ENCODE measurements around the gene MAFG. TPM values are rescaled to one million over a fixed set of nuclear protein-coding genes. Genes with fewer than 3 reads are reported as not detected.
A peak's percentile ranks its signal among the peaks of the same experiment; 100 is the strongest.

MAFG gene
- total and polyA plus RNA-seq, 2 donors (not counting 1 experiment from before 2014, with no cell fraction given) = 11.3 to 20.6 TPM

- no peak for DNase-seq (ENCODE audit: low read depth in 2 of 2)
- Histone ChIP-seq H3K4me2 (ENCODE audit: extremely low read depth, insufficient read depth, low read length) (peak overlapping the region; percentile 70), H2AFZ (ENCODE audit: low read length) (peak overlapping the region; percentile 10), H3K4me3 (replicated peaks in 1 of 4; ENCODE audit: control extremely low read depth in 1 of 4, insufficient read depth in 1 of 4, low read depth in 3 of 4, low read length in 4 of 4) (peak overlapping the region; percentile 6 to 65 (median 46)), H4K20me1 (ENCODE audit: control insufficient read depth, extremely low read depth, insufficient read depth, low read length) (no peaks in the 10 kb centered on the region), H3K27me3 (ENCODE audit: control insufficient read depth, insufficient read depth, low read length) (no peaks in the 10 kb centered on the region), H3K36me3 (ENCODE audit: control insufficient read depth, insufficient read depth, low read length) (peaks cover 2% of the 10 kb centered on the region), H3K9me3 (ENCODE audit: control insufficient read depth, insufficient read depth, low read depth, low read length) (no peaks in the 10 kb centered on the region), H3K9ac (ENCODE audit: insufficient read depth, low read length) (peak overlapping the region; percentile 65), H3K79me2 (ENCODE audit: control insufficient read depth, insufficient read depth, low read length) (peaks cover 29% of the 10 kb centered on the region), H3K27ac (ENCODE audit: insufficient read depth, low read length) (no peak overlapping the region), H3K4me1 (ENCODE audit: control insufficient read depth, extremely low read depth, insufficient read depth, low read length) (peaks cover 15% of the 10 kb centered on the region)
- TF ChIP-seq CTCF (conservative IDR thresholded peaks at IDR 0.05 in 1 of 2, IDR thresholded peaks at IDR 0.05 in 1 of 2; ENCODE audit: low read depth in 1 of 2, low read length in 2 of 2) (no peak), EZH2 (IDR thresholded peaks at IDR 0.05; ENCODE audit: low read length, missing control alignments) (no peak)
Observed at GRCh38 chr17:81928544-81929252, 1.2 kb upstream of the MAFG start.

- peaks cover 10% of the 10 kb centered on the region for H3K36me3 ChIP-seq (ENCODE audit: control insufficient read depth, insufficient read depth, low read length)
- H3K4me1 ChIP-seq (ENCODE audit: control insufficient read depth, extremely low read depth, insufficient read depth, low read length) = peaks cover 21% of the 10 kb centered on the region
- peak overlapping the region; percentile 98 for H3K4me2 ChIP-seq (ENCODE audit: extremely low read depth, insufficient read depth, low read length)
- H3K9me3 ChIP-seq (ENCODE audit: control insufficient read depth, insufficient read depth, low read depth, low read length) = no peaks in the 10 kb centered on the region
- peak overlapping the region; percentile 92 for H3K9ac ChIP-seq (ENCODE audit: insufficient read depth, low read length)
- H3K4me3 ChIP-seq (replicated peaks in 1 of 4; ENCODE audit: control extremely low read depth in 1 of 4, insufficient read depth in 1 of 4, low read depth in 3 of 4, low read length in 4 of 4) = peak overlapping the region in 3 of 4 experiments; percentile 67 to 91 (median 83)
- peak overlapping the region; percentile 92 for H3K27ac ChIP-seq (ENCODE audit: insufficient read depth, low read length)
- TF ChIP-seq CTCF (conservative IDR thresholded peaks at IDR 0.05 in 1 of 2, IDR thresholded peaks at IDR 0.05 in 1 of 2; ENCODE audit: low read depth in 1 of 2, low read length in 2 of 2) = no peak
- TF ChIP-seq EZH2 (IDR thresholded peaks at IDR 0.05; ENCODE audit: low read length, missing control alignments) = no peak
- no peaks in the 10 kb centered on the region for H4K20me1 ChIP-seq (ENCODE audit: control insufficient read depth, extremely low read depth, insufficient read depth, low read length)
- H3K79me2 ChIP-seq (ENCODE audit: control insufficient read depth, insufficient read depth, low read length) = peaks cover 42% of the 10 kb centered on the region
- H2AFZ ChIP-seq (ENCODE audit: low read length) = no peak overlapping the region
- DNase-seq (ENCODE audit: low read depth in 2 of 2) = no peak
- H3K27me3 ChIP-seq (ENCODE audit: control insufficient read depth, insufficient read depth, low read length) = no peaks in the 10 kb centered on the region
Observed at GRCh38 chr17:81927152-81927652, 333 bp downstream of the MAFG start.

- Histone ChIP-seq H3K27me3 (ENCODE audit: control insufficient read depth, insufficient read depth, low read length) (no peaks in the 10 kb centered on the region), H3K27ac (ENCODE audit: insufficient read depth, low read length) (peak overlapping the region; percentile 92), H3K36me3 (ENCODE audit: control insufficient read depth, insufficient read depth, low read length) (peaks cover 14% of the 10 kb centered on the region), H2AFZ (ENCODE audit: low read length) (no peak overlapping the region), H4K20me1 (ENCODE audit: control insufficient read depth, extremely low read depth, insufficient read depth, low read length) (no peaks in the 10 kb centered on the region), H3K9ac (ENCODE audit: insufficient read depth, low read length) (peak overlapping the region; percentile 92), H3K79me2 (ENCODE audit: control insufficient read depth, insufficient read depth, low read length) (peaks cover 48% of the 10 kb centered on the region), H3K4me1 (ENCODE audit: control insufficient read depth, extremely low read depth, insufficient read depth, low read length) (peaks cover 23% of the 10 kb centered on the region), H3K4me3 (replicated peaks in 1 of 4; ENCODE audit: control extremely low read depth in 1 of 4, insufficient read depth in 1 of 4, low read depth in 3 of 4, low read length in 4 of 4) (peak overlapping the region; percentile 67 to 91 (median 77)), H3K4me2 (ENCODE audit: extremely low read depth, insufficient read depth, low read length) (peak overlapping the region; percentile 98), H3K9me3 (ENCODE audit: control insufficient read depth, insufficient read depth, low read depth, low read length) (no peaks in the 10 kb centered on the region)
- peak; percentile 82 for DNase-seq (ENCODE audit: low read depth in 2 of 2)
- TF ChIP-seq CTCF (conservative IDR thresholded peaks at IDR 0.05 in 1 of 2, IDR thresholded peaks at IDR 0.05 in 1 of 2; ENCODE audit: low read depth in 1 of 2, low read length in 2 of 2) (no peak), EZH2 (IDR thresholded peaks at IDR 0.05; ENCODE audit: low read length, missing control alignments) (no peak)
Observed at GRCh38 chr17:81926451-81927151, 934 bp downstream of the MAFG start.

Measured in fibroblast of lung (primary cell).